ENCODE measurements around the gene KIF7.

KIF7 gene

DNA sequence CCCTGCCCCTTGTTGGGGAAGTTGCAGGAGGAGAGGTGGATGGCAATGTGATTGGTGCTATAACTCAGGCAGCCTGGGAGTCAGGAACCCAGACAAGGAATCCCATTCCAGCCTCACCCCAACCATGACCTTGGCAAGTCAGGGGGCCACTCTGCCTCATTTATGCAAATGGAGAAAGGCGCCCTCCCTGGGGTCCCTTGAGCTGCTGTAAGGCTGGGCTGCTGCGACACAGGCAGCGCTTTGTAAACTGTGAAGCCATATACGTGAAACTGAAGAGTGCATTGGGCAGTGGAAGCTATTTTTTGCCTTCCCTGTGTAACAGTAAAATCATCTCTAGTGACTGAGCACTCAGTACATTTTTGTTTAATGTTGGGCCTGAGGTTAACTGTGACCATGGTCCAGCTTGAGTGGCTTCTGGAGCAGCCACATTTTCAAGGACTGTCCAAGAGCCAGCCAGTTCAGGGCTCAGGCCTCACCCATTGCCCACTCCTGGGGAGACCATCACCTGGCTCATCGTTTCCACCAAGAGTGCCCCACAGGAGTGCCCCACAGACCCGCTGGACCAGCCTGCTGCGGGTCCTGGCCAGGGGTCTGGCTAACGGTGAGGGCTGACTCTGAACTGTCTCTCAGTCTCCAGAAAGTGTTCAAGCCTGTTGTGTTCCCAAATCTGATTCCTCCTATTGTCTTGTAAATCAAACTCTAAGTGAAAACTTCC lies 27.9 kb downstream of the KIF7 start:
- FAIRE-seq = no peak
- DNase-seq (ENCODE audit: insufficient read length, low spot score) = peak; percentile 8
- TF ChIP-seq TAF1 (IDR thresholded peaks at IDR 0.05; ENCODE audit: low read depth, low read length) (no peak), POU2F2 (IDR thresholded peaks at IDR 0.05; ENCODE audit: low read depth, low read length) (no peak), SPI1 (IDR thresholded peaks at IDR 0.05; ENCODE audit: low read depth, low read length) (no peak), POLR2AphosphoS5 (IDR thresholded peaks at IDR 0.05; ENCODE audit: low read depth, low read length) (no peak), POLR2A (IDR thresholded peaks at IDR 0.05; ENCODE audit: low read depth, low read length) (no peak), PAX5 (IDR thresholded peaks at IDR 0.05; ENCODE audit: insufficient read depth, low read length, severe bottlenecking) (no peak)

DNA sequence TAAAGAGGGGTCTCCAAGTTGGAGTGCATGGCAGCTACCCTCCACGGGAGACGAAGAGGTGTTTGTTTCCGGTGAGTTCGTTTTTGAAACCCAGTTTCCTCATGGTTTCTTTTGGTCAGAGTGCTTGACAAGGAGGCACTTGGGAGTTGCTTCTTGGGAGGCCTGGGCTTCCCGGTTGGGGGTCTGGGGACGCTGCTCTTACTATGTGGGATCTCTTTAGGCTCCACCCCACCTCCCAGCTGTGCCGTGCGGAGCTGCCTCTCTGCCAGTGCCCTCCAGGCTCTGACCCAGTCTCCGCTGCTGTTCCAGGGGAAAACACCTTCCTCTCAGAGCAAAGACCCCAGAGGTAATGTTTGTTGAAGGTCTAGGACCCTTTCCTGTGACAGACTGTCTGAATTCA lies 29.6 kb downstream of the KIF7 start:
- DNase-seq (ENCODE audit: insufficient read length, low spot score) (no peak), FAIRE-seq (no peak)
- TF ChIP-seq POLR2A (IDR thresholded peaks at IDR 0.05; ENCODE audit: low read depth, low read length) (no peak), POU2F2 (IDR thresholded peaks at IDR 0.05; ENCODE audit: low read depth, low read length) (no peak), TAF1 (IDR thresholded peaks at IDR 0.05; ENCODE audit: low read depth, low read length) (no peak), POLR2AphosphoS5 (IDR thresholded peaks at IDR 0.05; ENCODE audit: low read depth, low read length) (no peak)

DNA sequence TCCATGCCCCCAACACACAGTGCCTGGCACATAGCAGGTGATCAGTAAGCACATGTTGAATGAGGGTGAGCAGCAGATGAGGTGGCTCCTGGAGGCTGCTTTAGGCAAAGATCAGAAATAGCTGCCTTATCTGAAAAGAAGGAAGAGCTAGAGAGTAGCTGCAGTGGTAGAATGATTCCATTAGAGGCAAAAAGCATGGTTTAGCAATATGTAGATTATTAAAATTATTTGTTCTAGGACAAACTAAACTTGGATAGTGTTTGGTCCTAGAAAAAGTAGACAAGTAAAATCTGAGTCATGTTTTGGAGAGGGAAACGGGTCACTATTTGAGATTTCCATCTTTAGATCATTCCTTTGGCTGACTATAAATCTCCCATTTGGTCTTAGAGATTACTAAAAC lies 32.1 kb downstream of the KIF7 start:
- no peak for DNase-seq (ENCODE audit: insufficient read length, low spot score)
- FAIRE-seq = no peak
- TF ChIP-seq POLR2AphosphoS5 (IDR thresholded peaks at IDR 0.05; ENCODE audit: low read depth, low read length) (no peak), PAX5 (IDR thresholded peaks at IDR 0.05; ENCODE audit: insufficient read depth, low read length, severe bottlenecking) (no peak), POU2F2 (IDR thresholded peaks at IDR 0.05; ENCODE audit: low read depth, low read length) (no peak), TAF1 (IDR thresholded peaks at IDR 0.05; ENCODE audit: low read depth, low read length) (no peak), SPI1 (IDR thresholded peaks at IDR 0.05; ENCODE audit: low read depth, low read length) (no peak)

DNA sequence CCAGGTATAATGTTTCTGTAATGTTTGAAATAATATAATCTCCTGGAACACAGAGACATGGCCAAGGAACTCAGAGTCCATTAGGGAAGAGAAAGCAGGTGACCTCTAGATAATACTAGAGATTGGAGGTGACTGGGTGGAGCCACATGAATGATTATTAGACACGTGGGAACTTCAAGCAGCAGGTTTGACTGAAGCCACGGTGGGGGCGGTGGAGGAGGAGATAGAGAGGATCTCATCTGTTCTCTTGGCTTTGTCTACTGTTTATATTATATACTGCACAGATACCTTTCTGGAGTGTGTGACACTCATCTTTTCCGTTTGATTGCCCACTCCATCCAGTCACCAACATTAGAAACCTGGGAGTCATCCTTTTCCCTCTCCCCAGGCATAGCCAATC lies 33.7 kb downstream of the KIF7 start:
- DNase-seq (ENCODE audit: insufficient read length, low spot score) (no peak), FAIRE-seq (no peak)
- TF ChIP-seq POLR2AphosphoS5 (IDR thresholded peaks at IDR 0.05; ENCODE audit: low read depth, low read length) (no peak), POU2F2 (IDR thresholded peaks at IDR 0.05; ENCODE audit: low read depth, low read length) (no peak), SPI1 (IDR thresholded peaks at IDR 0.05; ENCODE audit: low read depth, low read length) (no peak), POLR2A (IDR thresholded peaks at IDR 0.05; ENCODE audit: low read depth, low read length) (no peak), TAF1 (IDR thresholded peaks at IDR 0.05; ENCODE audit: low read depth, low read length) (no peak), PAX5 (IDR thresholded peaks at IDR 0.05; ENCODE audit: insufficient read depth, low read length, severe bottlenecking) (no peak)

DNA sequence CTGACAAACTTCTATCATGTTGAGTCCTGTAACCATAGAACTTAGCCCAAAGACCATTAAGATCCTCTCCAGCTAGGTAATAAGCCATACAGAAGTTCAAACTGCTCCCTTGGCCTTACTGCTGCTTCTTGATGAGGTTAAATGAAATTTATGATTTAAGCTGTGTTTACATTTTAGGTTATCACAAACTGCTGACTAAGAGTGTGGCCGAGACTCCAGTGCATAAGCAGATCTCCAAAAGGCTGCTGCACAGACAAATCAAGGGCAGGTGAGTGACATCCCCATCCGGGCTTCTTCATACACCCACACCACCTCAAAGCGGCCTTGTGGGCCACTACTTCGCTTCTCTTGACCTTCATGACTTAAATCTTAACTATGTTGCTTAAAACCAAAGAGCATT lies 39.0 kb downstream of the KIF7 start:
- FAIRE-seq (no peak), DNase-seq (ENCODE audit: insufficient read length, low spot score) (no peak)
- TF ChIP-seq POLR2AphosphoS5 (IDR thresholded peaks at IDR 0.05; ENCODE audit: low read depth, low read length) (no peak), PAX5 (IDR thresholded peaks at IDR 0.05; ENCODE audit: insufficient read depth, low read length, severe bottlenecking) (no peak), POLR2A (IDR thresholded peaks at IDR 0.05; ENCODE audit: low read depth, low read length) (no peak), SPI1 (IDR thresholded peaks at IDR 0.05; ENCODE audit: low read depth, low read length) (no peak), TAF1 (IDR thresholded peaks at IDR 0.05; ENCODE audit: low read depth, low read length) (no peak), POU2F2 (IDR thresholded peaks at IDR 0.05; ENCODE audit: low read depth, low read length) (no peak)

DNA sequence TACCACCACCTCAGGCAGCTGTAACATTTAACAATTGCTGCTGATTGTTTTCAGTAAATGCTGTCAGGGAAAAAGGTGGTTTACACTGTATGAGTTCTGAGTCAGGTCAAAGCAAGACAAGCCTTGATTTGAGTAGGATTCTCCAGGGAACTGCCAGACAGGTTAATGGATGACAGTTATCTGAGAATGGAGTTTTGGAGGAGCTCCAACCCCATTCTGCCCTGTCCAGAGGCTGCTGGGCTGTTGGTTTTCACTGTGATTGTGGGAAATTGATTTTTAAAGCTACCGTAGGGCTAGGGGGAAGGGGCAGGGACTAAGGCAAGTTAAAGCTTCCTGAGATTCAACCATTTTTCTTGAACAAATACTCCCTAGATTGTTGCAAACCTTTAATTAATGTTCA lies 40.1 kb downstream of the KIF7 start:
- FAIRE-seq (no peak), DNase-seq (ENCODE audit: insufficient read length, low spot score) (no peak)
- TF ChIP-seq SPI1 (IDR thresholded peaks at IDR 0.05; ENCODE audit: low read depth, low read length) = no peak

DNA sequence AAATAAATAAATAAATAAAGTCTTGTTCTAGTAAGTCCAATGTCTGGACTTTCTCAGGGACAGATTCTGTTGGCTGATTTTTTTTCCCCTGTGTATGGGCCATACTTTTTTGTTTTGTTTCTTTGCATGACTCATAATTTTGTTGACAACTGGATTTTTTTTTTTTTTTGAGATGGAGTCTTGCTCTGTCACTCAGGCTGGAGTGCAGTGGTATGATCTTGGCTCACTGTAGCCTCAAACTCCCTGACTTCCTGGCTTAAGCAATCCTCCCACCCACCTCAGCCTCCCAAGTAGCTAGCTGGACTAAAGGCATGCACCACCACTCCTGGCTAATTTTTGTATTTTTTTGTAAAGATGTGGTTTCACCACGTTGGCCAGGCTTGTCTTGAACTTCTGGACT lies 41.1 kb downstream of the KIF7 start:
- FAIRE-seq (no peak), DNase-seq (ENCODE audit: insufficient read length, low spot score) (no peak)
- TF ChIP-seq TAF1 (IDR thresholded peaks at IDR 0.05; ENCODE audit: low read depth, low read length) = no peak
- TF ChIP-seq PAX5 (IDR thresholded peaks at IDR 0.05; ENCODE audit: insufficient read depth, low read length, severe bottlenecking) = no peak
- no peak for TF ChIP-seq POU2F2 (IDR thresholded peaks at IDR 0.05; ENCODE audit: low read depth, low read length)
- no peak for TF ChIP-seq POLR2A (IDR thresholded peaks at IDR 0.05; ENCODE audit: low read depth, low read length)
- TF ChIP-seq SPI1 (IDR thresholded peaks at IDR 0.05; ENCODE audit: low read depth, low read length) = no peak
- TF ChIP-seq POLR2AphosphoS5 (IDR thresholded peaks at IDR 0.05; ENCODE audit: low read depth, low read length) = no peak

DNA sequence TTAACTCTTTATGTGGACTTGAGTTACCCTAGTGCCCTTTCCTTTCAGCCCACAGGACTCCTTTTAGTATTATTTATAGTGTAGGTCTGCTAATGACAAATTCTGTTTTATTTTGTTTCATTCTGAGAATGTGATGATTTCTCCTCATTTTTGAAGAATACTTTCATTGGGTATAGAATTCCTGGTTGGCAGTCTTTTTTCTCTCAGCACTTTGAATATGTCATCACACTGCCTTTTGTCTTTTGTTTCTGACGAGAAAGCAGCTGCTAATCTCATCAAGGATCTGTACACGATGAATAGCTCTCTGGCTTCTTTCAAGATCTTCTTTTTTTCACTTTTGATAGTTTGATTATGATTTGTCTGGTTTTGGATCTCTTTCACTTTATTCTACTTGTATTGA lies 42.2 kb downstream of the KIF7 start:
- TF ChIP-seq PAX5 (IDR thresholded peaks at IDR 0.05; ENCODE audit: insufficient read depth, low read length, severe bottlenecking) (no peak), SPI1 (IDR thresholded peaks at IDR 0.05; ENCODE audit: low read depth, low read length) (no peak), POU2F2 (IDR thresholded peaks at IDR 0.05; ENCODE audit: low read depth, low read length) (no peak), POLR2A (IDR thresholded peaks at IDR 0.05; ENCODE audit: low read depth, low read length) (no peak), POLR2AphosphoS5 (IDR thresholded peaks at IDR 0.05; ENCODE audit: low read depth, low read length) (no peak), TAF1 (IDR thresholded peaks at IDR 0.05; ENCODE audit: low read depth, low read length) (no peak)
- no peak for FAIRE-seq

DNA sequence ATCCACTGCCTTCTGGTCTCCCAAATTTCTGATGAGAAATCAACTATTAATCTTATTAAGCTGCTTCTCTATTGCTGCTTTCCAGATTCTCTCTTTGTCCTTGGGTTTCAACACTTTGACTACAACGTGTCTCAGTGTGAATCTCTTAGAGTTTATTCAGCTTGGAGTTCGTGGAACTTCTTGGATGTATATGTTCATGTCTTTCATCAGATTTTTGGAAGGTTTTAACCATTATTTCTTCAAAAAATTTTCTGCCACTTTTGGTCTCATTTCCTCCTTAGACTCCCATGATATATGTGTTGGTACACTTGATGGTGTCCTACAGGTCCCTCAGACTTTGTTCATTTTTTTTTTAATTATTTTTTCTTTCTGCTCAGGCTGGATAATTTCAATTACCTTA lies 44.0 kb downstream of the KIF7 start:
- DNase-seq (ENCODE audit: insufficient read length, low spot score) (no peak), FAIRE-seq (no peak)
- TF ChIP-seq PAX5 (IDR thresholded peaks at IDR 0.05; ENCODE audit: insufficient read depth, low read length, severe bottlenecking) = no peak
- TF ChIP-seq POU2F2 (IDR thresholded peaks at IDR 0.05; ENCODE audit: low read depth, low read length) = no peak
- TF ChIP-seq SPI1 (IDR thresholded peaks at IDR 0.05; ENCODE audit: low read depth, low read length) = no peak
- no peak for TF ChIP-seq TAF1 (IDR thresholded peaks at IDR 0.05; ENCODE audit: low read depth, low read length)
- TF ChIP-seq POLR2A (IDR thresholded peaks at IDR 0.05; ENCODE audit: low read depth, low read length) = no peak
- no peak for TF ChIP-seq POLR2AphosphoS5 (IDR thresholded peaks at IDR 0.05; ENCODE audit: low read depth, low read length)

More for the DNA sequence above, 42.2 kb downstream of the KIF7 start:
- DNase-seq (ENCODE audit: insufficient read length, low spot score) = no peak

DNA sequence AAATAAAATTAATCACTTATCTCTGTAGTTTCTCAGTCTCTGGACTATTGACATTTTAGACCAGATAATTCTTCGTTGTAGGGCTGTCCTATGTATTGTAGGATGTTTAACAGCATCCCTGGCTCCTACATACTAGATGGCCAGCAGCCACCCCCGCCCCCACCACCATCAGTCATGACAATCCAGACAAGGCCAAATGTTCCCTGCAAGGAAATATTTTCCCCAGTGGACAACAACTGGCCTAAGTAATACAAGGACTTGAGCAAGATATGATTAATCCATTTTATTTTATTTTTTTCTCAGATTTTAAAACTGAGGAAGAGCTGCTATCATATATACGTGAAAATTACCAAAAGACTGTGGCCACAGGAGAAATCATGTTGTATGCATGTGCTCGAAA lies 56.2 kb downstream of the KIF7 start:
- FAIRE-seq (no peak), DNase-seq (ENCODE audit: insufficient read length, low spot score) (no peak)
- TF ChIP-seq POU2F2 (IDR thresholded peaks at IDR 0.05; ENCODE audit: low read depth, low read length) (no peak), SPI1 (IDR thresholded peaks at IDR 0.05; ENCODE audit: low read depth, low read length) (no peak), PAX5 (IDR thresholded peaks at IDR 0.05; ENCODE audit: insufficient read depth, low read length, severe bottlenecking) (no peak), TAF1 (IDR thresholded peaks at IDR 0.05; ENCODE audit: low read depth, low read length) (no peak), POLR2A (IDR thresholded peaks at IDR 0.05; ENCODE audit: low read depth, low read length) (no peak), POLR2AphosphoS5 (IDR thresholded peaks at IDR 0.05; ENCODE audit: low read depth, low read length) (no peak)

All from GM12891 (cell line).